ENCODE data around the gene NUDT5. TPM values are rescaled to one million over a fixed set of nuclear protein-coding genes. Genes with fewer than 3 reads are reported as not detected.

NUDT5 gene
- total and polyA plus RNA-seq, 2 donors (not counting 1 experiment from before 2014, with no cell fraction given) = 25.9 to 39.9 TPM

DNA sequence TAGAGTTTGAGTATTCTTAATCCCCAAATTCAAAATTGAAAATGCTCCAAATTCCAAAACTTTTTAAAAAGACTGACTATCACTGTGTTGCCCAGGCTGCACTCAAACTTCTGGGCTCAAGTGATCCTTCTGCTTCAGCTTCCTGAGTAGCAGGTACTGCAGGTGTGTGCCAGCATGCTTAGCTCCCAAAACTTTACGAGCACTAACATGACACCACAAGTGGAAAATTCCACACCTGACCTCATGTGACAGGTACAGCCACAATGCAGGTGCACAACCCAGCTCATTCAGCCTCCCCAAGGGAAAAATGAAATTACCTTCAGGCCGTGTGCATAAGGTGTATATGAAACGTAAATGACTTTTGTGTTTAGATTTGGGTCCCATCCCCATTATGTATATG, 16.8 kb upstream of the NUDT5 start:
- ChIA-PET CTCF (interaction anchor here (0.6 to 6.8 kb wide), 8 partner anchors 8 to 689 kb away, joined by 3 to 122 read pairs (median 4); no protein-coding TSS in a partner anchor), POLR2A (interaction anchor here (0.6 kb wide), 1 partner anchor 9 kb away, joined by 7 read pairs; no protein-coding TSS in a partner anchor)
- Mint-ChIP-seq H3K4me1 (peaks cover 29% of the 10 kb centered on the region), H3K27me3 (no peaks in the 10 kb centered on the region), H3K4me3 (no peak overlapping the region), H3K27ac (no peak overlapping the region), H3K9me3 (ENCODE audit: insufficient read depth) (no peaks in the 10 kb centered on the region)
- no peak overlapping the region for H3K27ac ChIP-seq (ENCODE audit: low read length in 2 of 2)
- H3K4me1 ChIP-seq (ENCODE audit: control insufficient read depth in 2 of 2, insufficient read depth in 2 of 2, low read length in 2 of 2) = peaks cover 12 to 13% of the 10 kb centered on the region in 2 donors
- DNase-seq (no peak), ATAC-seq (ENCODE audit: low read depth) (no peak)
- H2AFZ ChIP-seq (ENCODE audit: insufficient read depth, low read depth, low read length, poor library complexity, severe bottlenecking) = no peak overlapping the region
- H3K9ac ChIP-seq (ENCODE audit: low read length) = no peak overlapping the region
- H4K20me1 ChIP-seq (ENCODE audit: control insufficient read depth, insufficient read depth, low read length, poor library complexity, severe bottlenecking) = peaks cover 15% of the 10 kb centered on the region
- peaks cover 68% of the 10 kb centered on the region for H3K79me2 ChIP-seq (ENCODE audit: control insufficient read depth, insufficient read depth, low read length)
- no peaks in the 10 kb centered on the region for H3K27me3 ChIP-seq (replicated peaks in 1 of 4; ENCODE audit: control extremely low read depth in 1 of 4, control insufficient read depth in 3 of 4, insufficient read depth in 4 of 4, low read length in 3 of 4)
- H3K9me3 ChIP-seq (ENCODE audit: control extremely low read depth in 1 of 3, control insufficient read depth in 2 of 3, insufficient read depth in 1 of 3, low read length in 2 of 3) = no peaks in the 10 kb centered on the region
- H3K4me3 ChIP-seq (ENCODE audit: control extremely low read depth in 1 of 5, extremely low read depth in 1 of 5, insufficient read depth in 1 of 5, low read depth in 2 of 5, low read length in 4 of 5) = no peak overlapping the region
- H3K4me2 ChIP-seq (replicated peaks; ENCODE audit: low read depth, low read length, poor library complexity, severe bottlenecking) = no peak overlapping the region
- no peak for TF ChIP-seq EZH2 (IDR thresholded peaks at IDR 0.05; ENCODE audit: borderline replicate concordance, insufficient read depth, low read depth, low read length, poor library complexity, severe bottlenecking)
- TF ChIP-seq, protein P1, sequence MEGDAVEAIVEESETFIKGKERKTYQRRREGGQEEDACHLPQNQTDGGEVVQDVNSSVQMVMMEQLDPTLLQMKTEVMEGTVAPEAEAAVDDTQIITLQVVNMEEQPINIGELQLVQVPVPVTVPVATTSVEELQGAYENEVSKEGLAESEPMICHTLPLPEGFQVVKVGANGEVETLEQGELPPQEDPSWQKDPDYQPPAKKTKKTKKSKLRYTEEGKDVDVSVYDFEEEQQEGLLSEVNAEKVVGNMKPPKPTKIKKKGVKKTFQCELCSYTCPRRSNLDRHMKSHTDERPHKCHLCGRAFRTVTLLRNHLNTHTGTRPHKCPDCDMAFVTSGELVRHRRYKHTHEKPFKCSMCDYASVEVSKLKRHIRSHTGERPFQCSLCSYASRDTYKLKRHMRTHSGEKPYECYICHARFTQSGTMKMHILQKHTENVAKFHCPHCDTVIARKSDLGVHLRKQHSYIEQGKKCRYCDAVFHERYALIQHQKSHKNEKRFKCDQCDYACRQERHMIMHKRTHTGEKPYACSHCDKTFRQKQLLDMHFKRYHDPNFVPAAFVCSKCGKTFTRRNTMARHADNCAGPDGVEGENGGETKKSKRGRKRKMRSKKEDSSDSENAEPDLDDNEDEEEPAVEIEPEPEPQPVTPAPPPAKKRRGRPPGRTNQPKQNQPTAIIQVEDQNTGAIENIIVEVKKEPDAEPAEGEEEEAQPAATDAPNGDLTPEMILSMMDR (IDR thresholded peaks at IDR 0.05) = no peak
- no CpG with 5 or more reads among the region's 3 CpGs for WGBS (ENCODE audit: insufficient coverage)
- H3K36me3 ChIP-seq (replicated peaks in 1 of 2; ENCODE audit: control extremely low read depth in 1 of 2, control insufficient read depth in 1 of 2, extremely low read depth in 1 of 2, insufficient read depth in 2 of 2, low read length in 1 of 2) = peaks cover 21 to 66% of the 10 kb centered on the region in 2 experiments
- intact Hi-C loops (cut with micrococcal nuclease) = no loop called here

DNA sequence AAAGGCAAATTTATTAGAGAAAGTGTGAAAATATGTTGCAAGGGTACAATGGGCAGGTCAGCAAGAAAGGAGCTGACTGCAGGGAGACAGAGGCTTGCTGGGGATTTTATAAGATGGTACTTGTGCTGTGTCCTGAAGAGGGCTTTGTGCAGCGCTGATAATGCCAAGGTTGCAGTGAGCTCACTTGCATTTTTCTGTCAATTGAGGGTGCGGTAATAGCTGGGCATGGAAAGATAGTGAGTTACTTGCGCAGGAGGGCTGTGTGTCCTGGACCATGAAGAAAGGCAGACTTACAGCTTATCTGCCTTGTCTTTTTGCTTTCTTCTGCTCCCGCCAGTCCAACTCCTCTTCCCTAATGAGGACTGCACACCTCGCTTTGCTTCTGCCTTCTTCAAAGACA, 12.8 kb upstream of the NUDT5 start:
- Histone ChIP-seq H3K79me2 (ENCODE audit: control insufficient read depth, insufficient read depth, low read length) (peaks cover 76% of the 10 kb centered on the region), H3K4me1 (ENCODE audit: control insufficient read depth in 2 of 2, insufficient read depth in 2 of 2, low read length in 2 of 2) (peaks cover 0 to 3% of the 10 kb centered on the region in 2 donors), H3K36me3 (replicated peaks in 1 of 2; ENCODE audit: control extremely low read depth in 1 of 2, control insufficient read depth in 1 of 2, extremely low read depth in 1 of 2, insufficient read depth in 2 of 2, low read length in 1 of 2) (peaks cover 16 to 80% of the 10 kb centered on the region in 2 experiments), H2AFZ (ENCODE audit: insufficient read depth, low read depth, low read length, poor library complexity, severe bottlenecking) (no peak overlapping the region), H3K27ac (ENCODE audit: low read length in 2 of 2) (no peak overlapping the region), H4K20me1 (ENCODE audit: control insufficient read depth, insufficient read depth, low read length, poor library complexity, severe bottlenecking) (peaks cover 49% of the 10 kb centered on the region), H3K4me3 (ENCODE audit: control extremely low read depth in 1 of 5, extremely low read depth in 1 of 5, insufficient read depth in 1 of 5, low read depth in 2 of 5, low read length in 4 of 5) (no peak overlapping the region), H3K9ac (ENCODE audit: low read length) (no peak overlapping the region), H3K4me2 (replicated peaks; ENCODE audit: low read depth, low read length, poor library complexity, severe bottlenecking) (no peak overlapping the region), H3K9me3 (ENCODE audit: control extremely low read depth in 1 of 3, control insufficient read depth in 2 of 3, insufficient read depth in 1 of 3, low read length in 2 of 3) (no peaks in the 10 kb centered on the region), H3K27me3 (replicated peaks in 1 of 4; ENCODE audit: control extremely low read depth in 1 of 4, control insufficient read depth in 3 of 4, insufficient read depth in 4 of 4, low read length in 3 of 4) (no peaks in the 10 kb centered on the region)
- CTCF ChIA-PET = interaction anchor here (1.1 kb wide), 1 partner anchor 447 kb away, joined by 4 read pairs; no protein-coding TSS in a partner anchor
- WGBS (ENCODE audit: insufficient coverage) = 99% methylated on average over 5 of the region's 5 CpGs
- intact Hi-C loops (cut with micrococcal nuclease) = no loop called here
- H3K27ac Mint-ChIP-seq = no peak overlapping the region
- H3K4me3 Mint-ChIP-seq = no peak overlapping the region
- no peak for ATAC-seq (ENCODE audit: low read depth)
- no peaks in the 10 kb centered on the region for H3K9me3 Mint-ChIP-seq (ENCODE audit: insufficient read depth)
- H3K4me1 Mint-ChIP-seq = peaks cover 21% of the 10 kb centered on the region
- TF ChIP-seq, protein P1 (IDR thresholded peaks at IDR 0.05) = no peak
- no peak for TF ChIP-seq EZH2 (IDR thresholded peaks at IDR 0.05; ENCODE audit: borderline replicate concordance, insufficient read depth, low read depth, low read length, poor library complexity, severe bottlenecking)
- POLR2A ChIA-PET = no interaction called here
- no peaks in the 10 kb centered on the region for H3K27me3 Mint-ChIP-seq
- DNase-seq = no peak
